Stomach smooth muscle (tissue), 2 donors: ENCODE data around the gene CABP4.

Experiments used
- H3K27ac ChIP-seq: one replicate; pipeline ENCODE4 v1.7.0; 2013; ENCODE audit warnings: mild to moderate bottlenecking, low read length, inconsistent platforms
- H3K27me3 ChIP-seq, 2 donors: one replicate each; pipeline ENCODE4 v1.7.0; 2013; ENCODE audit warnings: low read length in 2 of 2; ENCODE audit not compliant: insufficient read depth in 2 of 2, control insufficient read depth in 1 of 2
- H3K36me3 ChIP-seq, 2 donors: one replicate each; pipeline ENCODE4 v1.7.0; 2013; ENCODE audit warnings: low read length in 2 of 2; ENCODE audit not compliant: control insufficient read depth in 2 of 2, insufficient read depth in 2 of 2
- H3K4me1 ChIP-seq: one replicate; pipeline ENCODE4 v1.7.0; 2013; ENCODE audit warnings: low read length; ENCODE audit not compliant: control insufficient read depth, insufficient read depth
- H3K4me3 ChIP-seq, 2 donors: one replicate each; pipeline ENCODE4 v1.7.0; 2013; ENCODE audit warnings: low read length in 2 of 2
- H3K9ac ChIP-seq, 2 donors: one replicate each; pipeline ENCODE4 v1.7.0; 2013; ENCODE audit warnings: low read length in 2 of 2, mild to moderate bottlenecking in 1 of 2
- H3K9me3 ChIP-seq, 2 donors: one replicate each; pipeline ENCODE4 v1.7.0; 2013; ENCODE audit warnings: low read length in 2 of 2; ENCODE audit not compliant: control insufficient read depth in 2 of 2
- donor health status: healthy.
- donor health status: Pancreatic carcinoma.

Gene CABP4

GRCh38 chr11:67455054-67455453, at the start of gene CABP4:
Gene CABP4, plus strand, starts transcription at chr11:67455354. Its CDS starts 70 bp downstream, at chr11:67455424.
- no peaks in the 10 kb centered on the region for H3K27me3 ChIP-seq
- no peaks in the 10 kb centered on the region for H3K36me3 ChIP-seq
- H3K9ac ChIP-seq: no peak within 1 kb of the TSS
- H3K4me3 ChIP-seq: no peak within 1 kb of the TSS
- no peak within 1 kb of the TSS for H3K27ac ChIP-seq
- H3K9me3 ChIP-seq: no peaks in the 10 kb centered on the region
- H3K4me1 ChIP-seq: no peaks in the 10 kb centered on the region

- Histone ChIP-seq H3K4me1 (peaks cover 7% of the 10 kb centered on the region), H3K27ac (no peak overlapping the region), H3K36me3 (no peaks in the 10 kb centered on the region), H3K9ac (no peak overlapping the region), H3K27me3 (peaks cover 40 to 56% of the 10 kb centered on the region in 2 donors), H3K9me3 (no peaks in the 10 kb centered on the region), H3K4me3 (no peak overlapping the region)
These were observed 49.3 kb upstream of the CABP4 start for GRCh38 chr11:67405688-67406339.

DNA sequence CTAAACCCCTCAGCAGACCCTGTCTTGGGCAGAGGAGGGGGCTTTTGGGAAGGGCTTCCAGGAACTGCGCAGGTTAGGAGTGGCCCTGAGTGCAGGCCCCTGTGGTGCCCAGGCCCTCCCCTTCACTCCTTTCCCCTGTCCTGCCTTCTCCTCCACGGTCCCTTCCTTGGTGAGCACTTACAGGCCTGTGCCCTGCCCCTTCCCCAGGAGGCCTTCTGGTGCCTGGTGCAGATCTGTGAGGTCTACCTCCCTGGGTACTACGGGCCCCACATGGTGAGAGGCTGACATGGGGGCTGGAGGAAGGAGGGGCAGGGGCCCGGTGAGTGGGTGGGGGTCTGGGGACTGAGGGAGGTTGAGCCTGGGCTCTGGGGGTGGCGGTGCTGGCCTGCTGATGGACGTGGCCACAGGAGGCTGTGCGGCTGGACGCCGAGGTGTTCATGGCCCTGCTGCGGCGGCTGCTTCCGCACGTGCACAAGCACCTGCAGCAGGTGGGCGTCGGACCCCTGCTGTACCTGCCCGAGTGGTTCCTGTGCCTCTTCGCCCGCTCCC, 48.7 kb upstream of the CABP4 start:
- Histone ChIP-seq H3K9ac (no peak overlapping the region), H3K4me1 (peaks cover 4% of the 10 kb centered on the region), H3K36me3 (no peaks in the 10 kb centered on the region), H3K4me3 (no peak overlapping the region), H3K27ac (no peak overlapping the region), H3K9me3 (no peaks in the 10 kb centered on the region), H3K27me3 (peaks cover 43 to 63% of the 10 kb centered on the region in 2 donors)

DNA sequence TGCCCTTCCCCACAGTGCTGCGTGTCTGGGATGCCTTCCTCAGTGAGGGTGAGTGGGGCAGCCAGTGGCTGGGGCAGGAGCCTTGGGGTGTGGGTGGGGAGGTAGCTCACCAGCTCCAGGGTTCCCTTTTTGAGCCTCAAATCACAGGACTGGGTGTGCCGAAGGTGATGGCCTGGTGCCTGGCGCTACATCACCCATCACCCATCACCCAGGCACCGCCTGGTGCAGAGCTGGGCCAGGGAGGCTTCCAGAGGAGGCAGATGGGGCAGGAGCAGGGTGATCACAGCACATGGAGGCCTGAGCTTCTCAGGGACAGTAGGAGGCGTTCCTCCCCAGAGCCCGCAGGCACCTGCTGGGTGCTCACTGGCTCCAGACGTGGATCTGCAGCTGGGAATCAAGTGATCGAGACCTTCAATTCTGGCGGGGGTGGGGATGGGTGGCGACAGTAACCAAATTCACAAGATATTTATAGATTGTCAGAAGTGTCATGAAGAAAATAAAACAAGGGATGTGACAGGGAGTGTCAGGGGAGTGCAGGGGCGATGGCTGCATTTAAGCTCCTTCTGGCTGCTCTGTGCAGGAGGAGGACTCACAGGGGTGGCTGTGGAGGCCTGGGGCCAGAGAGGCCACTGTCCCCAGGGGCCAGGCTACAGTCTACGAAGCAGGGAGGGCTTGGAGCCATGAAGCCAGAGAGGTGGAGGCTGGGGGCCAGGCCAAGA, 48.0 kb upstream of the CABP4 start:
- Histone ChIP-seq H3K36me3 (no peaks in the 10 kb centered on the region), H3K4me3 (no peak overlapping the region), H3K27me3 (peaks cover 45 to 63% of the 10 kb centered on the region in 2 donors), H3K9me3 (no peaks in the 10 kb centered on the region), H3K4me1 (peaks cover 1% of the 10 kb centered on the region), H3K27ac (no peak overlapping the region), H3K9ac (no peak overlapping the region)

- Histone ChIP-seq H3K27ac (no peak overlapping the region), H3K9ac (no peak overlapping the region), H3K4me1 (no peaks in the 10 kb centered on the region), H3K4me3 (no peak overlapping the region), H3K9me3 (no peaks in the 10 kb centered on the region), H3K36me3 (no peaks in the 10 kb centered on the region), H3K27me3 (peaks cover 45 to 63% of the 10 kb centered on the region in 2 donors)
These were observed 47.4 kb upstream of the CABP4 start for GRCh38 chr11:67407688-67408163.

DNA sequence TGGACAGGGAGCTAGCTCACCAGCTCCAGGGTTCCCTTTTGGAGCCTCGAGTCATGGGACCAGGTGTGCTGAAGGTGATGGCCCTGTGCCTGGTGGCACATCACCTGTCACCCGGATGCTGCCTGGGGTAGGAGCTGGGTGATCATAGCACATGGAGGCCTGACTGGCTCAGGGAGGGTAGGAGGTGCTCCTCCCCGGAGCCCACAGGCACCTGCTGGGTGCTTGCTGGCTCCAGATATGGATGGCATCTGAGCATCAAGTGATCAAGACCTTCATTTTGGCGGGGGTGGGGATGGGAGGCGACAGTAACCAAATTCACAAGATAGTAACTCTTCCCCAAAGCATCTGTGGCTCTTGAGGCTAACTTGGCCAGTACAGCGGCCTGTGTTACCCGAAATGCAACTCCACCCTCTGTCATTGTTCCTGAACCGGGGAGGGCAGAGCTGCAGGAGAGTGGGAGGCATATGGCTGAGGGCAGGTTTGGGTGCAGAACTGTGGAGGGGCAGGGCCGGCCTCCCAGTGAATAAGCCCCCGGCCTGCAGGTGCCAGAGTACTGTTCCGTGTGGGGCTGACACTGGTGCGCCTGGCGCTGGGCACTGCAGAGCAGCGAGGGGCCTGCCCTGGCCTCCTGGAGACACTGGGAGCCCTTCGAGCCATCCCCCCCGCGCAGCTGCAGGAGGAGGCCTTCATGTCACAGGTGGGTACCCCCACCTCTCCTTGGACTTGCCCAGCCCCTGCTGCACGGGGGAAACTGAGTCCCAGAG, 46.5 kb upstream of the CABP4 start:
- H3K9me3 ChIP-seq: no peaks in the 10 kb centered on the region
- no peaks in the 10 kb centered on the region for H3K4me1 ChIP-seq
- H3K36me3 ChIP-seq: no peaks in the 10 kb centered on the region
- no peak overlapping the region for H3K9ac ChIP-seq
- peaks cover 47 to 63% of the 10 kb centered on the region in 2 donors for H3K27me3 ChIP-seq
- H3K4me3 ChIP-seq: no peak overlapping the region
- no peak overlapping the region for H3K27ac ChIP-seq

DNA sequence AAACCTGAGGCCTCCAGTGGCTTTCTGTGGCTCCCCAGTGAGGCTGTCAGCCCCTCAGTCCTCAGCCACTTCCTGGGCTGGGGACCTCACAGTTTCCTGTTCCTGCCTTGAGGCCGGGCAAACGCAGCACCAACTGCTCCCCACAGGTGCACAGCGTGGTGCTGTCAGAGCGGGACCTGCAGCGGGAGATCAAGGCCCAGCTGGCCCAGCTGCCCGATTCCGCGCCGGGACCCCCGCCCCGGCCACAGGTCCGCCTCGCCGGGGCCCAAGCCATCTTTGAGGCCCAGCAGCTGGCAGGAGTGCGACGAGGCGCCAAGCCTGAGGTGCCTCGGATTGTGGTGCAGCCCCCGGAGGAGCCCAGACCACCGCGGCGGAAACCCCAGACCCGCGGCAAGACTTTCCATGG, 45.9 kb upstream of the CABP4 start:
- Histone ChIP-seq H3K9me3 (no peaks in the 10 kb centered on the region), H3K9ac (no peak overlapping the region), H3K4me3 (no peak overlapping the region), H3K36me3 (no peaks in the 10 kb centered on the region), H3K27me3 (peaks cover 47 to 63% of the 10 kb centered on the region in 2 donors), H3K4me1 (no peaks in the 10 kb centered on the region), H3K27ac (no peak overlapping the region)

- no peaks in the 10 kb centered on the region for H3K4me1 ChIP-seq
- no peak overlapping the region for H3K4me3 ChIP-seq
- no peaks in the 10 kb centered on the region for H3K36me3 ChIP-seq
- H3K9ac ChIP-seq: no peak overlapping the region
- H3K27me3 ChIP-seq: peaks cover 45 to 60% of the 10 kb centered on the region in 2 donors
- H3K9me3 ChIP-seq: no peaks in the 10 kb centered on the region
- no peak overlapping the region for H3K27ac ChIP-seq
These were observed 45.3 kb upstream of the CABP4 start for GRCh38 chr11:67409781-67410368.

GRCh38 chr11:67410369-67410831, 44.8 kb upstream of the CABP4 start:
- no peaks in the 10 kb centered on the region for H3K4me1 ChIP-seq
- H3K27me3 ChIP-seq: peaks cover 42 to 56% of the 10 kb centered on the region in 2 donors
- H3K9ac ChIP-seq: no peak overlapping the region
- H3K4me3 ChIP-seq: no peak overlapping the region
- no peaks in the 10 kb centered on the region for H3K36me3 ChIP-seq
- H3K27ac ChIP-seq: no peak overlapping the region
- no peaks in the 10 kb centered on the region for H3K9me3 ChIP-seq
